Measurements from ENCODE around the gene ZNF235. TPM values are rescaled to one million over a fixed set of nuclear protein-coding genes. Genes with fewer than 3 reads are reported as not detected.
"Not testable (repeated sequence)": the region's sequence is repeated elsewhere in the genome, so short reads cannot be mapped to it uniquely, and the experiment has no call there.

Gene ZNF235
- total and polyA plus RNA-seq, 9 donors = 4.3 to 8.6 (median 5.9) TPM

DNA sequence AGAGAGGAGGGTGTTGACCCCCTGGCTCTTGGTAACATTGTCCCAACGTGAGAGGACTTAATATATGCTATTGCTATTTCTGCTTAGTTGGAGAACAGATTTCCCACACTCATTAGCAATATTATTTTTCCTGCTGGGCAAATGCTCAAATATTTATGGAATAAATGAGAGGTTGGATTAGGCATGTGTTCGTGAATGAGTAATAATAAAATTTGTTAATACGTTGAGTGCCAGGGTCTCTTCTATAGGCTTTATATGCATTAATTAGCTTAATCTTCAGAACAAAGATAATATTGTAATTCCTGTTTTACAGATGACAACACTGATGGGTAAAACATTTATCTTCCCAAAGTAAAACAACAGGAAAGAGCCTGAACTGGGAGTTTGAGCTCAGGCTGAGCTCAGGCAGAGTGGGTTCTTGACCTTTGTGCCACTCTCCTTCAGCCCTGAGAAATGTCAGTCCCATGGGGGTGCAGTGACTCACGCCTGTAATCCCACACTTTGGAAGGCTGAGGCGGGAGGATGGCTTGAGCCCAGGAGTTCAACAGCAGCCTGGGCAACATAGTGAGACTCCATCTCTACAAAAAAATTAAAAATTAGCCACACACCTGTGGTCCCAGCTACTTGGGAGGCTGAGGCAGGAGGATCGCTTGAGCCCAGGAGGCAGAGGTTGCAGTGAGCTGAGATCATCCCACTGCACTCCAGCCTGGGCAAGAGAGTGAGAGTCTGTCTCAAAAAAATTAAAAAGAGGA is 44.0 kb downstream of the ZNF235 start:
- Histone ChIP-seq H3K4me1 (ENCODE audit: control insufficient read depth, insufficient read depth, low read length) (no peaks in the 10 kb centered on the region), H3K27ac (ENCODE audit: low read length) (no peak overlapping the region), H3K27me3 (ENCODE audit: control insufficient read depth, insufficient read depth, low read length) (no peaks in the 10 kb centered on the region), H3K4me3 (ENCODE audit: low read length) (no peak overlapping the region), H3K9me3 (replicated peaks; ENCODE audit: control insufficient read depth, low read depth, low read length) (peaks cover 12% of the 10 kb centered on the region), H3K36me3 (ENCODE audit: control insufficient read depth, insufficient read depth, low read length) (no peaks in the 10 kb centered on the region)
- DNase-seq = no peak
- WGBS (ENCODE audit: insufficient coverage) = 100% methylated on average over 1 of the region's 6 CpGs

DNA sequence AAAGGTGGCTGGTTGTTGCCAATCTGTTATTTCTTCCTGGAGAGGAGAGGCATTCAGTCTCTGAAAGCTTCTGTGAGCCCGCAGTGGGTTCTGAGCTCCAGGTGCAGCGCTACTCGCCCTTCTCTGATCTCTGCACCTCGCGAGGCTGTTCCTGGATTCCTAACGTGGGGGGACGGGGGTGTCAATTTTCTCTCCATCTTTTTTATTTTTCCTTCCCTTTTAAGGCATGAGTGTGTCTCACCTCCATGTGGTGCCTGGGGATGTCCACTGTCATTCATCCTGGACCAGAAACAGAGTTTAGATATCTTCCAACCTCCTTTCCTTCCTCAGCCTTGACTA is 44.5 kb downstream of the ZNF235 start:
- WGBS (ENCODE audit: insufficient coverage) = no CpG with 5 or more reads among the region's 7 CpGs
- peak overlapping the region; percentile 59 for H3K27ac ChIP-seq (ENCODE audit: low read length)
- peak overlapping the region; percentile 49 for H3K4me3 ChIP-seq (ENCODE audit: low read length)
- H3K36me3 ChIP-seq (ENCODE audit: control insufficient read depth, insufficient read depth, low read length) = no peaks in the 10 kb centered on the region
- H3K4me1 ChIP-seq (ENCODE audit: control insufficient read depth, insufficient read depth, low read length) = no peaks in the 10 kb centered on the region
- DNase-seq = no peak
- H3K27me3 ChIP-seq (ENCODE audit: control insufficient read depth, insufficient read depth, low read length) = no peaks in the 10 kb centered on the region
- H3K9me3 ChIP-seq (replicated peaks; ENCODE audit: control insufficient read depth, low read depth, low read length) = peaks cover 17% of the 10 kb centered on the region

DNA sequence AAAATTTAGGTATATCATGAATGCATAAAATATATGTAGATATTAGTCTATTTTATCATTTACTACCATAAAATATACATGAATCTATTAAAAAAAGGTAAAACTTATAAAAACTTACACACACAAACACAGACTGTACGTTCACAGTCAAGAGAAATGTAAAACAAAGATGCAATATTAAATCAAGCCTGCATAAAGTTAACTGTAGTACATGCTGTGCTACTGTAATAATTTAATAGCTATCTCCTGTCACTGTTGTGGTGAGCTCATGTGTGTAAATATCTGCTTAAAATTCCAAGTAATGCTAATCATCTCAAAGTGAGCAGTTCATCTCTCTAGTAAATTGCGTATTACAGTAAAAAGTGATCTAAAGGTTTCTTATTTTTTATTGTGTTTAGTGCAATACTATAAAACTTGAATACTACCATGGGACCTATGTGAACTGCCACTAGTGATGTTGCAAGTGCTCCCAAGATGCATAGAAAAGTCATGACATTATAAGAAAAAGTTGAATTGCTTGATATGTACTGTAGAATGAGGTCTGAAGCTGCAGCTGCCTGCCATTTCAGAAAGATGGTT is 45.9 kb downstream of the ZNF235 start:
- H3K4me1 ChIP-seq (ENCODE audit: control insufficient read depth, insufficient read depth, low read length) = no peaks in the 10 kb centered on the region
- H3K27me3 ChIP-seq (ENCODE audit: control insufficient read depth, insufficient read depth, low read length) = no peaks in the 10 kb centered on the region
- no peak overlapping the region for H3K4me3 ChIP-seq (ENCODE audit: low read length)
- H3K9me3 ChIP-seq (replicated peaks; ENCODE audit: control insufficient read depth, low read depth, low read length) = peaks cover 30% of the 10 kb centered on the region
- H3K36me3 ChIP-seq (ENCODE audit: control insufficient read depth, insufficient read depth, low read length) = no peaks in the 10 kb centered on the region
- no peak for DNase-seq
- no CpG with 5 or more reads among the region's 2 CpGs for WGBS (ENCODE audit: insufficient coverage)
- H3K27ac ChIP-seq (ENCODE audit: low read length) = no peak overlapping the region

DNA sequence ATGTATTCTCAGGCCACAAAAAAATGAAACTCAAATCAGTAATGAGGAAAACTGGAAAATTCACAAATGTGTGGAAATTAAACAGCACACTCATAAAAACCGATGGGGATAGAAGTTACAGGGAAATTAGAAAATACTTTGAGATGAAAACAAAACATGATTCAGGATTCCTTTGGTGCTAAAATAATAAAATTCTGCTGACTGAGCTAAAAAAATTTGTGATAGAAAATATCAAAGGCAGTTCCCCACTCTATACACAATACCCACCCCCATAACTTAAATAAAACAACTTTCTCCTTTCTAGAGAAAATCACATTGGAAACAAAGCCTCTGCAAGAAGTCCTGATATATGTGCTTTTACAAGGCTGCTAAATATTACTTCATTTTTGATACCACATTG is 46.7 kb downstream of the ZNF235 start:
- no CpG with 5 or more reads among the region's 1 CpG for WGBS (ENCODE audit: insufficient coverage)
- Histone ChIP-seq H3K27ac (ENCODE audit: low read length) (no peak overlapping the region), H3K4me1 (ENCODE audit: control insufficient read depth, insufficient read depth, low read length) (no peaks in the 10 kb centered on the region), H3K4me3 (ENCODE audit: low read length) (no peak overlapping the region), H3K9me3 (replicated peaks; ENCODE audit: control insufficient read depth, low read depth, low read length) (peaks cover 37% of the 10 kb centered on the region), H3K36me3 (ENCODE audit: control insufficient read depth, insufficient read depth, low read length) (no peaks in the 10 kb centered on the region), H3K27me3 (ENCODE audit: control insufficient read depth, insufficient read depth, low read length) (no peaks in the 10 kb centered on the region)
- DNase-seq = no peak

DNA sequence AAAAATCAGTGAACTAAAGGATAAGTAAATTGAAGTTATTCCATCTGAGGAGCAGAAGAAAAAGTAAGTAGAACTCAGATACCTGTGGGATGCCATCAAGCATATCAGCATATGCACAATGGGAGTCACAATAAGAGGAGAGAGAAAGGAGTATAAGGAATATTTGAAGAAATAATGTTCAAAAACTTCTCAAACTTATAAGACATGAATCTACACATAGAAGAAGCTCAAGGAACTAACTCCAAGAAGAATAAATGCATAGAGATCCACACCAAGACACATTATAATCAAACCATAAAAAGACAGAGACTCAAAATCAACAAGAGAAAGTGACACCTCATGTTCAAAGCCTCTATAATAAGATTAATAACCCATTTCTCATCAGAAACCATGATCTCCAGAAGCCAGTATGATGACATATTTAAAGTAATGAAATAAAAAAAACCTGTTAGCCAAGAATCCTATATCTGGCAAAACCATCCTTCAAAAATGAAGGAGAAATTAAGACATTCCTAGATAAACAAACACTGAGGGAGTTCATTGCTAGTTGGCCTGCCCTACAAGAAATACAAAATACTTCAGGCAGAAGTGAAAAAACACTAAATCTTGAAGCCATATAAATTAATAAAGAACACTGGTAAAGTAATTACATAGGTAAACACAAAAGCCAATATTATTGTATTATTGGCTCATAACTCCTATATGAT is 49.0 kb downstream of the ZNF235 start:
- H3K9me3 ChIP-seq (replicated peaks; ENCODE audit: control insufficient read depth, low read depth, low read length) = peaks cover 42% of the 10 kb centered on the region
- no peak overlapping the region for H3K27ac ChIP-seq (ENCODE audit: low read length)
- no peaks in the 10 kb centered on the region for H3K36me3 ChIP-seq (ENCODE audit: control insufficient read depth, insufficient read depth, low read length)
- H3K27me3 ChIP-seq (ENCODE audit: control insufficient read depth, insufficient read depth, low read length) = no peaks in the 10 kb centered on the region
- H3K4me3 ChIP-seq (ENCODE audit: low read length) = no peak overlapping the region
- H3K4me1 ChIP-seq (ENCODE audit: control insufficient read depth, insufficient read depth, low read length) = no peaks in the 10 kb centered on the region
- no peak for DNase-seq

DNA sequence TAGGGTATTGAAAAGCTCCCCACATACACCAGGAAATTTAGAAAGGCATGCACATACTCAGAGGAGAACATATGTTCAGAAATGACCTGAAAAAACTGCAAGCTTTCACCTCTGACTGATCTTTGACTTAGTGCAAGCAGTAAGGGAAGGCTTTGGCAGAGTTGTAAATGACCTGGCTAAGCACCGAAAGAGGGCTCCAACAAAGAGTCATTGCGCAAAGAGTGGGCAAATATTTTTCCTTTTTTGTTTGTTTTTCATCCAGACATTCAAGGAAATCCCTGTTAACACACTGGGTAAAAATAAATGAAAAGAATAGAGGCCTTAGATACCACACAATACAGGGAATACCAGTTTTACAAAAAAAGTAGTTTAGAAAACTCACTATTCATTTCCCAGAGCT is 50.3 kb downstream of the ZNF235 start:
- DNase-seq = no peak
- Histone ChIP-seq H3K36me3 (ENCODE audit: control insufficient read depth, insufficient read depth, low read length) (no peaks in the 10 kb centered on the region), H3K4me1 (ENCODE audit: control insufficient read depth, insufficient read depth, low read length) (no peaks in the 10 kb centered on the region), H3K27ac (ENCODE audit: low read length) (no peak overlapping the region), H3K9me3 (replicated peaks; ENCODE audit: control insufficient read depth, low read depth, low read length) (peaks cover 51% of the 10 kb centered on the region), H3K4me3 (ENCODE audit: low read length) (no peak overlapping the region), H3K27me3 (ENCODE audit: control insufficient read depth, insufficient read depth, low read length) (no peaks in the 10 kb centered on the region)
- WGBS (ENCODE audit: insufficient coverage) = no CpG with 5 or more reads among the region's 2 CpGs

DNA sequence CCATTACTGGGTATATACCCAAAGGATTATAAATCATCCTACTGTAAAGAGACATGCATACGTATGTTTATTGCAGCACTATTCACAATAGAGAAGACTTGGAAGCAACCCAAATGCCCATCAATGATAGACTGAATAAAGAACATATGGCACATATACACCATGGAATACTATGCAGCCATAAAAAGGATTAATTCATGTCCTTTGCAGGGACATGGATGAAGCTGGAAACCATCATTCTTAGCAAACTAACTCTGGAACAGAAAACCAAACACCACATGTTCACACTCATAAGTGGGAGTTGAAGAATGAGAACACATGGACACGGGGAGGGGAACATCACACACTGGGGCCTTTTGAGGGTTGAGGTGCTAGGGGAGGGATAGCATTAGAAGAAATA is 51.4 kb downstream of the ZNF235 start:
- not testable (repeated sequence) for H3K27me3 ChIP-seq (ENCODE audit: control insufficient read depth, insufficient read depth, low read length); DNase-seq; H3K36me3 ChIP-seq (ENCODE audit: control insufficient read depth, insufficient read depth, low read length); H3K27ac ChIP-seq (ENCODE audit: low read length); H3K4me3 ChIP-seq (ENCODE audit: low read length); H3K4me1 ChIP-seq (ENCODE audit: control insufficient read depth, insufficient read depth, low read length)
- H3K9me3 ChIP-seq (replicated peaks; ENCODE audit: control insufficient read depth, low read depth, low read length) = peaks cover 60% of the 10 kb centered on the region
- 100% methylated on average over 1 of the region's 2 CpGs for WGBS (ENCODE audit: insufficient coverage)

DNA sequence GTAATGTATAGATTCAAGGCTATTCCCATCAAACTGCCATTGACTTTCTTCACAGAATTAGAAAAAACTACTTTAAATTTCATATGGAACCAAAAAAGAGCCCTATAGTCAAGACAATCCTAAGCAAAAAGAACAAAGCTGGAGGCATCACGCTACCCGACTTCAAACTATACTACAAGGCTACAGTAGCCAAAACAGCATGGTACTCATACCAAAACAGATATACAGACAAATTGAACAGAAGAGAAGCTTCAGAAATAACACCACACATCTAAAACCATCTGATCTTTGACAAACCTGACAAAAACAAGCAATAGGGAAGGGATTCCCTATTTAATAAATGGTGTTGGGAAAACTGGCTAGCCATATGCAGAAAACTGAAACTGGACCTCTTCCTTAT is 52.5 kb downstream of the ZNF235 start:
- H3K27ac ChIP-seq (ENCODE audit: low read length); H3K4me1 ChIP-seq (ENCODE audit: control insufficient read depth, insufficient read depth, low read length); H3K4me3 ChIP-seq (ENCODE audit: low read length); H3K36me3 ChIP-seq (ENCODE audit: control insufficient read depth, insufficient read depth, low read length); H3K27me3 ChIP-seq (ENCODE audit: control insufficient read depth, insufficient read depth, low read length); DNase-seq: not testable (repeated sequence)
- peaks cover 69% of the 10 kb centered on the region for H3K9me3 ChIP-seq (replicated peaks; ENCODE audit: control insufficient read depth, low read depth, low read length)
- WGBS (ENCODE audit: insufficient coverage) = 93% methylated on average over 2 of the region's 2 CpGs

DNA sequence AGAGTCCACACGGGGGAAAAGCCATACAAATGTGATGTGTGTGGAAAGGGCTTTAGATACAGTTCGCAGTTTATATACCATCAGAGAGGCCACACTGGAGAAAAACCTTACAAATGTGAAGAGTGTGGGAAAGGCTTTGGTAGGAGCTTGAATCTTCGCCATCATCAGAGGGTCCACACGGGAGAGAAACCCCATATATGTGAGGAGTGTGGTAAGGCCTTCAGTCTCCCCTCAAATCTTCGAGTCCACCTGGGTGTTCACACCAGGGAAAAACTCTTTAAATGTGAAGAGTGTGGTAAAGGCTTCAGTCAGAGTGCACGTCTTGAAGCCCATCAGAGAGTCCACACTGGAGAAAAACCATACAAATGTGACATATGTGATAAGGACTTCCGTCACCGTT is 68.4 kb downstream of the ZNF235 start:
- H3K4me3 ChIP-seq (ENCODE audit: low read length) = no peak overlapping the region
- no peak for DNase-seq
- H3K9me3 ChIP-seq (replicated peaks; ENCODE audit: control insufficient read depth, low read depth, low read length) = peaks cover 50% of the 10 kb centered on the region
- no peak overlapping the region for H3K27ac ChIP-seq (ENCODE audit: low read length)
- peaks cover 45% of the 10 kb centered on the region for H3K36me3 ChIP-seq (ENCODE audit: control insufficient read depth, insufficient read depth, low read length)
- no peaks in the 10 kb centered on the region for H3K4me1 ChIP-seq (ENCODE audit: control insufficient read depth, insufficient read depth, low read length)
- H3K27me3 ChIP-seq (ENCODE audit: control insufficient read depth, insufficient read depth, low read length) = no peaks in the 10 kb centered on the region
- WGBS (ENCODE audit: insufficient coverage) = 90% methylated on average over 2 of the region's 8 CpGs
